IMR-90 (cell line): Measurements from ENCODE around the gene CST9.

Experiments used
- BHLHE40 ChIP-seq: fragments of 150-350 bp; IDR thresholded peaks from 2 replicates; pipeline ENCODE4 v1.6.1; 2016; ENCODE audit warnings: mild to moderate bottlenecking, low read depth, low read length
- CEBPB ChIP-seq: IDR thresholded peaks from 2 replicates; pipeline ENCODE4 v1.6.1; 2012; ENCODE audit warnings: low read depth, low read length, improper control_type of control experiment
- CHD1 ChIP-seq: IDR thresholded peaks from 2 replicates; pipeline ENCODE4 v1.6.1; 2012; ENCODE audit warnings: low read depth, low read length, improper control_type of control experiment
- CTCF ChIP-seq: conservative IDR thresholded peaks from 2 replicates; pipeline ENCODE4 v1.5.1; 2012; ENCODE audit warnings: mild to moderate bottlenecking, low read depth, low read length, improper control_type of control experiment
- ELK1 ChIP-seq: fragments of 150-350 bp; IDR thresholded peaks from 2 replicates; pipeline ENCODE4 v1.6.1; 2016; ENCODE audit warnings: low read depth, mild to moderate bottlenecking, low read length, moderate library complexity, borderline replicate concordance
- FOS ChIP-seq: fragments of 150-350 bp; IDR thresholded peaks from 2 replicates; pipeline ENCODE4 v1.6.1; 2016; ENCODE audit warnings: low read depth, low read length
- MAZ ChIP-seq: IDR thresholded peaks from 2 replicates; pipeline ENCODE4 v1.6.1; 2012; ENCODE audit warnings: low read depth, mild to moderate bottlenecking, low read length, improper control_type of control experiment, moderate library complexity, borderline replicate concordance
- MXI1 ChIP-seq: IDR thresholded peaks from 2 replicates; pipeline ENCODE4 v1.6.1; 2012; ENCODE audit warnings: low read depth, mild to moderate bottlenecking, low read length, moderate library complexity, borderline replicate concordance
- POLR2A ChIP-seq: IDR thresholded peaks from 2 replicates; pipeline ENCODE4 v1.6.1; 2012; ENCODE audit warnings: mild to moderate bottlenecking, low read depth, low read length
- RAD21 ChIP-seq: IDR thresholded peaks from 2 replicates; pipeline ENCODE4 v1.6.1; 2012; ENCODE audit warnings: low read length, improper control_type of control experiment
- RCOR1 ChIP-seq: IDR thresholded peaks from 2 replicates; pipeline ENCODE4 v1.6.1; 2012; ENCODE audit warnings: mild to moderate bottlenecking, low read length, improper control_type of control experiment; ENCODE audit not compliant: insufficient replicate concordance
- RFX5 ChIP-seq: IDR thresholded peaks from 2 replicates; pipeline ENCODE4 v1.8.0; 2012; ENCODE audit warnings: low read depth, mild to moderate bottlenecking, low read length, moderate library complexity
- SMC3 ChIP-seq: fragments of 150-350 bp; IDR thresholded peaks from 2 replicates; pipeline ENCODE4 v1.6.1; 2016; ENCODE audit warnings: low read depth, mild to moderate bottlenecking, antibody characterized with exemption, low read length, moderate library complexity
- USF2 ChIP-seq: fragments of 150-350 bp; IDR thresholded peaks from 2 replicates; pipeline ENCODE4 v1.6.1; 2017; ENCODE audit warnings: mild to moderate bottlenecking, antibody characterized with exemption, low read length, low read depth

- TF ChIP-seq RFX5 (no peak), POLR2A (no peak), CTCF (no peak), USF2 (no peak), BHLHE40 (no peak), RAD21 (no peak), MXI1 (no peak), MAZ (no peak), CHD1 (no peak), FOS (no peak), ELK1 (no peak), SMC3 (no peak), CEBPB (no peak), RCOR1 (no peak)
Observed at GRCh38 chr20:23652371-23652770, 46.7 kb upstream of the CST9 start.
